Parathyroid adenoma (tissue), 2 donors: Measurements from ENCODE around the gene STRIT1.
"Not testable (repeated sequence)": the region's sequence is repeated elsewhere in the genome, so short reads cannot be mapped to it uniquely, and the experiment has no call there.

Experiments
- H2AFZ ChIP-seq: fragments of 300-600 bp; sonication (generic); one replicate; pipeline ENCODE4 v1.7.0; 2017; ENCODE audit warnings: antibody characterized with exemption, mild to moderate bottlenecking
- H3K27ac ChIP-seq: fragments of 300-600 bp; sonication (generic); one replicate; pipeline ENCODE4 v1.7.0; 2017
- H3K27me3 ChIP-seq: fragments of 300-600 bp; sonication (generic); one replicate; pipeline ENCODE4 v1.7.0; 2017; ENCODE audit warnings: low read length; ENCODE audit not compliant: control insufficient read depth, insufficient read depth
- H3K36me3 ChIP-seq: fragments of 300-600 bp; sonication (generic); one replicate; pipeline ENCODE4 v1.7.0; 2017; ENCODE audit warnings: low read length; ENCODE audit not compliant: control insufficient read depth, insufficient read depth
- H3K4me1 ChIP-seq: fragments of 300-600 bp; sonication (generic); one replicate; pipeline ENCODE4 v1.7.0; 2017; ENCODE audit warnings: control low read depth
- H3K4me2 ChIP-seq: fragments of 300-600 bp; sonication (generic); one replicate; pipeline ENCODE4 v1.7.0; 2017; ENCODE audit warnings: low read length
- H3K4me3 ChIP-seq: fragments of 300-600 bp; sonication (generic); one replicate; pipeline ENCODE4 v1.7.0; 2017; ENCODE audit warnings: low read depth, low read length
- H3K79me2 ChIP-seq: fragments of 300-600 bp; sonication (generic); one replicate; pipeline ENCODE4 v1.7.0; 2017; ENCODE audit warnings: control low read depth
- H3K9ac ChIP-seq: fragments of 300-600 bp; sonication (generic); one replicate; pipeline ENCODE4 v1.7.0; 2017; ENCODE audit warnings: mild to moderate bottlenecking
- H3K9me3 ChIP-seq: fragments of 300-600 bp; sonication (generic); one replicate; pipeline ENCODE4 v1.7.0; 2017; ENCODE audit warnings: low read length; ENCODE audit not compliant: control insufficient read depth
- TF ChIP-seq, protein P1 (sequence below): fragments of 300-600 bp; sonication (generic); IDR thresholded peaks from one replicate; pipeline ENCODE4 v1.7.0; 2017; ENCODE audit warnings: antibody characterized with exemption, mild to moderate bottlenecking
- donor health status: primary hyperparathyroidism.

STRIT1 gene

DNA sequence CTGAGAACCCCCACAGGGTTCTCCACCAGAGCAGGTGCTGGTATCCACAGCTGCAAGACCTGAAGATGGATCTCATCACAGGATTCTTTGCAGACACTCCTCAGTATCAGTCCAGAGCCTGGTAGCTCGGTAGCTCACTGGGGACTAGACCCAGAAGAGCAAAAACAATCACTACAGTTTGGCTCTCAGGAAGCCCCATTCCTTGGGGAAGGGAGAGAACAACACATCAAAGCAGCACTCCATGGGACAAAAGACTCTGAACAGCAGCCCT, 22.2 kb downstream of the STRIT1 start:
- no peak overlapping the region for H3K9ac ChIP-seq
- no peaks in the 10 kb centered on the region for H3K4me1 ChIP-seq
- no peaks in the 10 kb centered on the region for H3K9me3 ChIP-seq
- no peak overlapping the region for H2AFZ ChIP-seq
- no peaks in the 10 kb centered on the region for H3K36me3 ChIP-seq
- H3K27me3 ChIP-seq, result no peaks in the 10 kb centered on the region
- no peak overlapping the region for H3K27ac ChIP-seq
- TF ChIP-seq, protein P1, sequence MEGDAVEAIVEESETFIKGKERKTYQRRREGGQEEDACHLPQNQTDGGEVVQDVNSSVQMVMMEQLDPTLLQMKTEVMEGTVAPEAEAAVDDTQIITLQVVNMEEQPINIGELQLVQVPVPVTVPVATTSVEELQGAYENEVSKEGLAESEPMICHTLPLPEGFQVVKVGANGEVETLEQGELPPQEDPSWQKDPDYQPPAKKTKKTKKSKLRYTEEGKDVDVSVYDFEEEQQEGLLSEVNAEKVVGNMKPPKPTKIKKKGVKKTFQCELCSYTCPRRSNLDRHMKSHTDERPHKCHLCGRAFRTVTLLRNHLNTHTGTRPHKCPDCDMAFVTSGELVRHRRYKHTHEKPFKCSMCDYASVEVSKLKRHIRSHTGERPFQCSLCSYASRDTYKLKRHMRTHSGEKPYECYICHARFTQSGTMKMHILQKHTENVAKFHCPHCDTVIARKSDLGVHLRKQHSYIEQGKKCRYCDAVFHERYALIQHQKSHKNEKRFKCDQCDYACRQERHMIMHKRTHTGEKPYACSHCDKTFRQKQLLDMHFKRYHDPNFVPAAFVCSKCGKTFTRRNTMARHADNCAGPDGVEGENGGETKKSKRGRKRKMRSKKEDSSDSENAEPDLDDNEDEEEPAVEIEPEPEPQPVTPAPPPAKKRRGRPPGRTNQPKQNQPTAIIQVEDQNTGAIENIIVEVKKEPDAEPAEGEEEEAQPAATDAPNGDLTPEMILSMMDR, result no peak
- no peaks in the 10 kb centered on the region for H3K79me2 ChIP-seq
- no peak overlapping the region for H3K4me3 ChIP-seq
- no peak overlapping the region for H3K4me2 ChIP-seq

DNA sequence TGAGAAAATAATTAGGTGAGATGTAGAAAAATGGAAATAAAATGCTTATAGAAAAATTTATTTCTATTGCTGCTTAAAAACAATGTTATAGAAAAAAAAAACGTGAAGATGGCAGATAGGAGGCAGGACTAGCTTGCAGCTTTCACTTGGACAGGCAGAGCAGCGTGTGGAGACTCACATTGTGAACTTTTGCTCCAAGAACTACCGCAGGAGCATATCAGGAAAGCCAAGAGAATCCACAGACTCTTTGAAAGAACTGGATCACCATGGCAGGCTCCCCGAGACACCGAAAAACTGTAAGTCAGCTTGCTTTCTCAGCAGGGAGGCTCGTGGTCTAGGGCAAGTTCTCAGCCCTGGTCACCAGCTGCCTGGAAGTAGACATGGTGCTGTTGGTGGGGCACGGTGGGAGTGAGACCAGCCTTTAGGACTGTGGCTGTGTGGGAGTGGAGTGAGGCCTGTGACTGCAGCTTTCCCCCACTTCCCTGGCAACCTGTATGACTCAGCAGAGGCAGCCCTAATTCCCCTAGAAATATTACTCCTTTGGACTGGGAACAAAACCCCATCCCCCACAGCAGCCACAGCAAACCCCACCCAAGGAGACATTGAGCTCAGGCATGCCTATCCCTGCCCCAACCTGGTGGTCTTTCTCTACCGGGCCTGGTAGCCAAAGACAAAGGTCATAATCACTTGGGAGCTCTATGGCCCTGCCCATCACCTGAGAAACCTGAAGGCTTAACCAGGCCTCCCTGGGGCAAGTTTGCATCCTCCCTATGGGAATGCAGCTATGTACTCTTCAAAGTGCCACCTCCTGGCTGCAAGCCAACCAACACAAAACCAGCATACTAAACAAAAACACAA, 22.8 kb downstream of the STRIT1 start:
- no peaks in the 10 kb centered on the region for H3K79me2 ChIP-seq
- H3K27me3 ChIP-seq, result no peaks in the 10 kb centered on the region
- no peak overlapping the region for H3K4me3 ChIP-seq
- no peak overlapping the region for H3K4me2 ChIP-seq
- TF ChIP-seq, protein P1, result no peak
- H3K9me3 ChIP-seq, result no peaks in the 10 kb centered on the region
- no peaks in the 10 kb centered on the region for H3K4me1 ChIP-seq
- no peaks in the 10 kb centered on the region for H3K36me3 ChIP-seq
- H3K9ac ChIP-seq, result no peak overlapping the region
- H2AFZ ChIP-seq, result no peak overlapping the region
- no peak overlapping the region for H3K27ac ChIP-seq

DNA sequence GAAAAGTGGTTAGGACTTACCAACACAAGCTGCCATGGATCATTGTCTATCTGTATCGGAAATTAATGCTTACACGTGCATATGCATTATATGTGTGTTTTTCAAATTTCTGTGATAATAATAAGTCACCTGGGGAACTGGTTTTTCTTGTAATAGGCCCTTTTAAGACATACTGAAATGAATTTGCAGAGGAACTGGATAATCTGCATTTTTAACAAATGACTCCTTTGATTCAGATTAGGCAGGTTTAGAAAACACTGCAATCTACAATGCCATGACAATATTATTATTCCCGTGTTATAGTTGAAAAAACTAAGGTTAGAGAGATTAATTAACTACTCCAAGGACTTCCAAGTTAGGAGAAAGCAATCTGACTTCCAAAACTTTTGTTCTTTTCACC, 23.4 kb downstream of the STRIT1 start:
- no peak overlapping the region for H3K9ac ChIP-seq
- H3K36me3 ChIP-seq, result no peaks in the 10 kb centered on the region
- H3K79me2 ChIP-seq, result no peaks in the 10 kb centered on the region
- no peak overlapping the region for H2AFZ ChIP-seq
- no peak overlapping the region for H3K27ac ChIP-seq
- no peak overlapping the region for H3K4me2 ChIP-seq
- no peaks in the 10 kb centered on the region for H3K27me3 ChIP-seq
- H3K9me3 ChIP-seq, result no peaks in the 10 kb centered on the region
- no peaks in the 10 kb centered on the region for H3K4me1 ChIP-seq
- H3K4me3 ChIP-seq, result no peak overlapping the region
- TF ChIP-seq, protein P1, result no peak

DNA sequence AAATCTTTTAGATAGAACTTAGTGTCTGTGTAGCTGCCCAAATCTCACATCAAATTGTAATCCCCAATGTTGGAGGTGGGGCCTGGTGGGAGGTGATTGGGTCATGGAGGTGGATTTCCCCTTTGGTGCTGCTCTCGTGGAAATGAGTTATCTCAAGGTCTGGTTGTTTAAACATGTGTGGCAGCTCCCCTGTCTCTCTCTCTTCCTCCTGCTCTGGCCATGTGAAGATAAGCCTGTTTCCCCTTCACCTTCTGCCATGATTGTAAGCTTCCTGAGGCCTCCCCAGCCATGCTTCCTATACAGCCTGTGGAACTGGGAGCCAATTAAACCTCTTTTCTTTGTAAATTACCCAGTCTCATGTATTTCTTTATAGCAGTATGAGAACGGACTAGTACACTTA, 30.6 kb downstream of the STRIT1 start:
- H3K4me1 ChIP-seq, H3K9ac ChIP-seq, H3K27me3 ChIP-seq, H2AFZ ChIP-seq, H3K79me2 ChIP-seq, H3K9me3 ChIP-seq, H3K4me3 ChIP-seq, H3K36me3 ChIP-seq, H3K27ac ChIP-seq, H3K4me2 ChIP-seq: not testable (repeated sequence)

DNA sequence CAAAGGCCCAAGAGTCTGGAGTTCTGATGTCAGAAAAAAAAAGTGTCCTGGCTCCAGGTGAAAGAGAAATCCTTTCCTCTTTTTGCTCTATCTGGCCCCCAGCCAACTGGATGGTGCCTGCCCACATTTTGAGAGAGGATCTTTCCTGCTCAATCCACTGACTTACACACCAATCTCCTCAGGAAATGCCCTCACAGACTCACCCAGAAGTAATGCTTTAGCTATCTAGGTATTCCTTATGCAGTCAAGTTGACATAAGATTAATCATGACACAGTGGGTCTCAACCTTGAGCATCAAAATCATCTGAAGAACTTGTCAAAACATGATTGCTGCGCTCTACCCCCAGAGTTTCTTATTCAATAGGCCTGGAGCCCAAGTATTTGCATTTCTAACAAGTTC, 31.2 kb downstream of the STRIT1 start:
- no peak overlapping the region for H3K9ac ChIP-seq
- no peaks in the 10 kb centered on the region for H3K79me2 ChIP-seq
- no peaks in the 10 kb centered on the region for H3K36me3 ChIP-seq
- H3K4me2 ChIP-seq, result no peak overlapping the region
- no peaks in the 10 kb centered on the region for H3K4me1 ChIP-seq
- H3K9me3 ChIP-seq, result no peaks in the 10 kb centered on the region
- H3K4me3 ChIP-seq, result no peak overlapping the region
- H3K27me3 ChIP-seq, result no peaks in the 10 kb centered on the region
- H2AFZ ChIP-seq, result no peak overlapping the region
- H3K27ac ChIP-seq, result no peak overlapping the region
- TF ChIP-seq, protein P1, result no peak
